ENCODE data around the gene CNTN4. TPM values are rescaled to one million over a fixed set of nuclear protein-coding genes. Genes with fewer than 3 reads are reported as not detected.

The CNTN4 gene
- polyA plus RNA-seq, 1 donor (not counting 4 experiments of a cell fraction or from before 2014, with no cell fraction given): not detected

DNA sequence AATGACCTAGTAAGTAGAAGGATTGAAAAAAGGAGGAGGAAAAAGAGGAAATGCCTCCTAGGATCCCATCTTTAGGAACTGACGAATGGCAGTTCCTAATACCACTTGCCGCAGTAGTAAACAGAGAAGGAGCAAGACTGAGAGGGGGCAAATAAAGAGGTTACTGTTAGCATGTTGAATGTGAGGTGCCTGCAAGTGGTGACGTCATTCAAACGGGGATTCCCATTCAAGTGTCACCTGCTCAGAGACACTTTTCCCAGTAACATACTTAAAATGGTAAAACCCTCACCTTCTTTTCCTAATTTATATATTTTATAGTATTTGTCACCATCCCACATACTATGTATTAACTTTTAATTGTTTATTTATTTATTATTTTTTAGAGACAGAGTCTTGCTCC is 832.6 kb downstream of the CNTN4 start:
- Histone ChIP-seq H3K27ac (ENCODE audit: control insufficient read depth, insufficient read depth, low read length) (no peak overlapping the region), H3K9ac (ENCODE audit: control insufficient read depth, extremely low read depth, insufficient read depth, low read length) (no peak overlapping the region), H3K4me2 (ENCODE audit: control insufficient read depth, extremely low read depth, insufficient read depth, low read depth, low read length) (no peak overlapping the region), H3K36me3 (ENCODE audit: control insufficient read depth in 2 of 2, extremely low read depth in 1 of 2, insufficient read depth in 2 of 2, low read length in 2 of 2) (no peaks in the 10 kb centered on the region), H4K20me1 (ENCODE audit: control insufficient read depth, extremely low read depth, insufficient read depth, low read length) (no peaks in the 10 kb centered on the region), H3K27me3 (ENCODE audit: control insufficient read depth, extremely low read depth, insufficient read depth, low read length) (no peaks in the 10 kb centered on the region), H2AFZ (ENCODE audit: control insufficient read depth, low read length) (no peak overlapping the region), H3K9me1 (ENCODE audit: control insufficient read depth, extremely low read depth, insufficient read depth, low read length) (no peaks in the 10 kb centered on the region), H3K4me3 (ENCODE audit: control insufficient read depth in 2 of 3, extremely low read depth in 1 of 3, insufficient read depth in 2 of 3, low read depth in 1 of 3, low read length in 3 of 3) (no peak overlapping the region), H3K79me2 (ENCODE audit: control insufficient read depth, insufficient read depth, low read length) (no peaks in the 10 kb centered on the region), H3K4me1 (ENCODE audit: control insufficient read depth, extremely low read depth, insufficient read depth, low read length) (no peaks in the 10 kb centered on the region), H3K9me3 (ENCODE audit: control insufficient read depth, low read depth, low read length) (peaks cover 1% of the 10 kb centered on the region)
- dilution Hi-C loops (cut with MboI; ENCODE audit: extremely low pct_ligation_motif_present, low sequenced_read_pairs): no loop called here
- DNase-seq (ENCODE audit: low read depth, low spot score): no peak
- TF ChIP-seq, protein P1, sequence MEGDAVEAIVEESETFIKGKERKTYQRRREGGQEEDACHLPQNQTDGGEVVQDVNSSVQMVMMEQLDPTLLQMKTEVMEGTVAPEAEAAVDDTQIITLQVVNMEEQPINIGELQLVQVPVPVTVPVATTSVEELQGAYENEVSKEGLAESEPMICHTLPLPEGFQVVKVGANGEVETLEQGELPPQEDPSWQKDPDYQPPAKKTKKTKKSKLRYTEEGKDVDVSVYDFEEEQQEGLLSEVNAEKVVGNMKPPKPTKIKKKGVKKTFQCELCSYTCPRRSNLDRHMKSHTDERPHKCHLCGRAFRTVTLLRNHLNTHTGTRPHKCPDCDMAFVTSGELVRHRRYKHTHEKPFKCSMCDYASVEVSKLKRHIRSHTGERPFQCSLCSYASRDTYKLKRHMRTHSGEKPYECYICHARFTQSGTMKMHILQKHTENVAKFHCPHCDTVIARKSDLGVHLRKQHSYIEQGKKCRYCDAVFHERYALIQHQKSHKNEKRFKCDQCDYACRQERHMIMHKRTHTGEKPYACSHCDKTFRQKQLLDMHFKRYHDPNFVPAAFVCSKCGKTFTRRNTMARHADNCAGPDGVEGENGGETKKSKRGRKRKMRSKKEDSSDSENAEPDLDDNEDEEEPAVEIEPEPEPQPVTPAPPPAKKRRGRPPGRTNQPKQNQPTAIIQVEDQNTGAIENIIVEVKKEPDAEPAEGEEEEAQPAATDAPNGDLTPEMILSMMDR (optimal IDR thresholded peaks at IDR 0.05 in 1 of 3, IDR thresholded peaks at IDR 0.05 in 1 of 3, conservative IDR thresholded peaks at IDR 0.05 in 1 of 3; ENCODE audit: extremely low read depth in 1 of 3, insufficient read depth in 2 of 3, low read length in 3 of 3): no peak
- TF ChIP-seq EZH2 (IDR thresholded peaks at IDR 0.05; ENCODE audit: low read length): no peak
- no peak for FAIRE-seq

GRCh38 chr3:2934541-2934940 is 835.9 kb downstream of the CNTN4 start:
- no peaks in the 10 kb centered on the region for H3K27me3 ChIP-seq (ENCODE audit: control insufficient read depth, extremely low read depth, insufficient read depth, low read length)
- no peak overlapping the region for H2AFZ ChIP-seq (ENCODE audit: control insufficient read depth, low read length)
- H4K20me1 ChIP-seq (ENCODE audit: control insufficient read depth, extremely low read depth, insufficient read depth, low read length): no peaks in the 10 kb centered on the region
- no peak overlapping the region for H3K4me3 ChIP-seq (ENCODE audit: control insufficient read depth in 2 of 3, extremely low read depth in 1 of 3, insufficient read depth in 2 of 3, low read depth in 1 of 3, low read length in 3 of 3)
- H3K27ac ChIP-seq (ENCODE audit: control insufficient read depth, insufficient read depth, low read length): no peak overlapping the region
- H3K4me1 ChIP-seq (ENCODE audit: control insufficient read depth, extremely low read depth, insufficient read depth, low read length): no peaks in the 10 kb centered on the region
- H3K4me2 ChIP-seq (ENCODE audit: control insufficient read depth, extremely low read depth, insufficient read depth, low read depth, low read length): no peak overlapping the region
- FAIRE-seq: no peak
- H3K36me3 ChIP-seq (ENCODE audit: control insufficient read depth in 2 of 2, extremely low read depth in 1 of 2, insufficient read depth in 2 of 2, low read length in 2 of 2): no peaks in the 10 kb centered on the region
- no peak overlapping the region for H3K9ac ChIP-seq (ENCODE audit: control insufficient read depth, extremely low read depth, insufficient read depth, low read length)
- dilution Hi-C loops (cut with MboI; ENCODE audit: extremely low pct_ligation_motif_present, low sequenced_read_pairs): no loop called here
- H3K79me2 ChIP-seq (ENCODE audit: control insufficient read depth, insufficient read depth, low read length): no peaks in the 10 kb centered on the region
- no peak for TF ChIP-seq EZH2 (IDR thresholded peaks at IDR 0.05; ENCODE audit: low read length)
- peaks cover 1% of the 10 kb centered on the region for H3K9me3 ChIP-seq (ENCODE audit: control insufficient read depth, low read depth, low read length)
- DNase-seq (ENCODE audit: low read depth, low spot score): no peak
- no peaks in the 10 kb centered on the region for H3K9me1 ChIP-seq (ENCODE audit: control insufficient read depth, extremely low read depth, insufficient read depth, low read length)

DNA sequence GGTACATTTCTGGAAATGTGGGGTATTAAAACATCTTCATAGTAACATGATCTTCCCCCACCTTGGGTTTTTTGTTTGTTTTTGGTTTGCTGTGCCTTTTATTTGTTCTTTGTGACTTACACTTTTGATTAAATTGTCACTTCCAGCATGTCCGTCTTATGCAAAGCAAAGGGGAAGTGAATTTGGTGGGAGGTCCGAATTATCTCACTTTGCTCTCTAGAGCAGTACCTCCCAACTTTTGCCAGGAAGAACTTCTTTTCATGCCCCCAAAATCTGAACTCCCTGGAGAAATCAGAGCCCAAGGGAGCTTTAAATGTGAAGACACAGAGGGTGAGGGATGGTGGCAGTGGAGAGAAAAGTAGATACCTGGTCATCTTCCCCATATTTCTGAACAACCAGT is 838.4 kb downstream of the CNTN4 start:
- Histone ChIP-seq H3K27ac (ENCODE audit: control insufficient read depth, insufficient read depth, low read length) (no peak overlapping the region), H3K4me3 (ENCODE audit: control insufficient read depth in 2 of 3, extremely low read depth in 1 of 3, insufficient read depth in 2 of 3, low read depth in 1 of 3, low read length in 3 of 3) (no peak overlapping the region), H4K20me1 (ENCODE audit: control insufficient read depth, extremely low read depth, insufficient read depth, low read length) (no peaks in the 10 kb centered on the region), H3K4me2 (ENCODE audit: control insufficient read depth, extremely low read depth, insufficient read depth, low read depth, low read length) (no peak overlapping the region), H3K9me1 (ENCODE audit: control insufficient read depth, extremely low read depth, insufficient read depth, low read length) (no peaks in the 10 kb centered on the region), H3K36me3 (ENCODE audit: control insufficient read depth in 2 of 2, extremely low read depth in 1 of 2, insufficient read depth in 2 of 2, low read length in 2 of 2) (no peaks in the 10 kb centered on the region), H3K79me2 (ENCODE audit: control insufficient read depth, insufficient read depth, low read length) (no peaks in the 10 kb centered on the region), H3K9me3 (ENCODE audit: control insufficient read depth, low read depth, low read length) (peaks cover 1% of the 10 kb centered on the region), H3K4me1 (ENCODE audit: control insufficient read depth, extremely low read depth, insufficient read depth, low read length) (no peaks in the 10 kb centered on the region), H3K9ac (ENCODE audit: control insufficient read depth, extremely low read depth, insufficient read depth, low read length) (no peak overlapping the region), H2AFZ (ENCODE audit: control insufficient read depth, low read length) (no peak overlapping the region), H3K27me3 (ENCODE audit: control insufficient read depth, extremely low read depth, insufficient read depth, low read length) (no peaks in the 10 kb centered on the region)
- TF ChIP-seq, protein P1 (optimal IDR thresholded peaks at IDR 0.05 in 1 of 3, IDR thresholded peaks at IDR 0.05 in 1 of 3, conservative IDR thresholded peaks at IDR 0.05 in 1 of 3; ENCODE audit: extremely low read depth in 1 of 3, insufficient read depth in 2 of 3, low read length in 3 of 3): no peak
- no peak for TF ChIP-seq EZH2 (IDR thresholded peaks at IDR 0.05; ENCODE audit: low read length)
- dilution Hi-C loops (cut with MboI; ENCODE audit: extremely low pct_ligation_motif_present, low sequenced_read_pairs): no loop called here
- DNase-seq (ENCODE audit: low read depth, low spot score) (no peak), FAIRE-seq (no peak)

All from keratinocyte (primary cell).